Endodermal cell (in vitro differentiated cells): ENCODE measurements around the gene GOLM1. TPM values are rescaled to one million over a fixed set of nuclear protein-coding genes. Genes with fewer than 3 reads are reported as not detected.

Source experiments
- DNase-seq: peaks from one replicate; pipeline ENCODE4 v3.0.0-alpha.2; 2017
- H3K27ac ChIP-seq: 2 replicates; pipeline ENCODE4 v1.5.1; 2013; ENCODE audit warnings: mild to moderate bottlenecking, low read depth, low read length, moderate library complexity
- H3K27me3 ChIP-seq: 2 replicates; pipeline ENCODE4 v1.6.1; 2013; ENCODE audit warnings: mild to moderate bottlenecking, low read length, moderate library complexity; ENCODE audit not compliant: insufficient read depth, control insufficient read depth, poor library complexity, severe bottlenecking
- H3K36me3 ChIP-seq: 2 replicates; pipeline ENCODE4 v1.7.0; 2013; ENCODE audit warnings: mild to moderate bottlenecking, low read length, moderate library complexity; ENCODE audit not compliant: control insufficient read depth, insufficient read depth
- H3K4me1 ChIP-seq: one replicate; pipeline ENCODE4 v1.7.0; 2013; ENCODE audit warnings: low read length; ENCODE audit not compliant: control insufficient read depth, insufficient read depth
- H3K4me3 ChIP-seq: 2 replicates; pipeline ENCODE4 v1.5.1; 2013; ENCODE audit warnings: mild to moderate bottlenecking, low read length, moderate library complexity
- H3K9ac ChIP-seq: 2 replicates; pipeline ENCODE4 v1.6.1; 2013; ENCODE audit warnings: mild to moderate bottlenecking, low read length, moderate library complexity; ENCODE audit not compliant: poor library complexity, severe bottlenecking; ENCODE audit errors: extremely low read depth
- H3K9me3 ChIP-seq: 2 replicates; pipeline ENCODE4 v1.6.1; 2013; ENCODE audit warnings: mild to moderate bottlenecking, low read length, moderate library complexity; ENCODE audit not compliant: control insufficient read depth
- H3K27ac Mint-ChIP-seq: 2 replicates; pipeline ENCODE4 v1.8.0; 2020; ENCODE audit warnings: mixed read lengths
- H3K27me3 Mint-ChIP-seq: 2 replicates; pipeline ENCODE4 v1.8.0; 2021; ENCODE audit warnings: mild to moderate bottlenecking, mixed read lengths; ENCODE audit not compliant: insufficient read depth
- H3K36me3 Mint-ChIP-seq: 2 replicates; pipeline ENCODE4 v1.8.0; 2020; ENCODE audit warnings: low read depth, mixed read lengths
- H3K4me1 Mint-ChIP-seq: 2 replicates; pipeline ENCODE4 v1.8.0; 2020; ENCODE audit warnings: mixed read lengths
- H3K4me3 Mint-ChIP-seq: 2 replicates; pipeline ENCODE4 v1.8.0; 2020; ENCODE audit warnings: mild to moderate bottlenecking, moderate library complexity, mixed read lengths
- H3K9me3 Mint-ChIP-seq: 2 replicates; pipeline ENCODE4 v1.8.0; 2020; ENCODE audit warnings: mild to moderate bottlenecking, mixed read lengths
- WGBS, 2 experiments: methylation state at CpG; one replicate each; pipeline versions ENCODE4 v1.1.5 to v1.1.7; 2013; ENCODE audit warnings: missing lambda C conversion rate in 2 of 2, mixed read lengths in 1 of 2; ENCODE audit not compliant: insufficient coverage in 1 of 2, insufficient read length in 1 of 2; 5-methylcytosine and 5-hydroxymethylcytosine counted together
- total RNA-seq, 2 donors: library from RNA; stranded (reverse); fragmentation: NEBNext Ultra II Directional in 1 of 2; extraction: Animal tissue kit (Norgen Biotek cat#: 25700) in 1 of 2; gene quantifications; 2 replicates in 1 of 2; 3 replicates in 1 of 2; pipeline ENCODE4 v1.2.1, GENCODE V29; 2021
- TF ChIP-seq, protein P1 (sequence below): fragments of 200-600 bp; sonication (generic); conservative IDR thresholded peaks from 2 replicates; pipeline ENCODE4 v1.5.0; 2021; ENCODE audit warnings: antibody characterized with exemption, mild to moderate bottlenecking

The GOLM1 gene
- total RNA-seq, 2 donors from 2014 or later: 64.5 to 66.4 TPM

DNA sequence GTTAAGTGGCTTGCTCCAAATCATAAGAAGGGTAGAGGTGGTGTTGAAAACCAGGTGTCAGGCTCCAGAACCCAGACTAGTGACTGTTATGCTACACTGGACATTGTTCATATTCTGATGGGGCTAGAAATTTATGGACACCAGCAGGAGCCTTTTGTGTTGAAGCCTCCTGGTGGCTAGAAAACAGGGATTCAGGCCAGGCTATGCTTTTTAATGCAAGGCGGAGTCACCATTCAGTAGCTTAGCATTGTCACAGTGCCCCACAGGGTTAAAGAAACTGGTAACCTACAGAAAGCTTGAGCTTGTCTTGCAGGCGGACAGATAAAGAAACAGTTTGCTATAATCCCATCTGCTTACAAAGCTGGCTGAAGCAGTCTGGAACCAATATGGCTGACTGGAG, 23.0 kb upstream of the GOLM1 start:
- DNase-seq: peak; percentile 63
- Histone ChIP-seq H3K4me1 (peaks cover 9% of the 10 kb centered on the region), H3K9me3 (no peaks in the 10 kb centered on the region), H3K27me3 (peaks cover 34% of the 10 kb centered on the region), H3K4me3 (no peak overlapping the region), H3K9ac (no peak overlapping the region), H3K27ac (peak overlapping the region; percentile 78), H3K36me3 (no peaks in the 10 kb centered on the region)
- WGBS, 2 experiments: 70 to 81% methylated on average over 1 to 2 of the region's 2 CpGs
- Mint-ChIP-seq H3K4me3 (no peak overlapping the region), H3K27me3 (peaks cover 22% of the 10 kb centered on the region), H3K4me1 (peaks cover 27% of the 10 kb centered on the region), H3K27ac (no peak overlapping the region), H3K36me3 (no peaks in the 10 kb centered on the region), H3K9me3 (no peaks in the 10 kb centered on the region)
- TF ChIP-seq, protein P1, sequence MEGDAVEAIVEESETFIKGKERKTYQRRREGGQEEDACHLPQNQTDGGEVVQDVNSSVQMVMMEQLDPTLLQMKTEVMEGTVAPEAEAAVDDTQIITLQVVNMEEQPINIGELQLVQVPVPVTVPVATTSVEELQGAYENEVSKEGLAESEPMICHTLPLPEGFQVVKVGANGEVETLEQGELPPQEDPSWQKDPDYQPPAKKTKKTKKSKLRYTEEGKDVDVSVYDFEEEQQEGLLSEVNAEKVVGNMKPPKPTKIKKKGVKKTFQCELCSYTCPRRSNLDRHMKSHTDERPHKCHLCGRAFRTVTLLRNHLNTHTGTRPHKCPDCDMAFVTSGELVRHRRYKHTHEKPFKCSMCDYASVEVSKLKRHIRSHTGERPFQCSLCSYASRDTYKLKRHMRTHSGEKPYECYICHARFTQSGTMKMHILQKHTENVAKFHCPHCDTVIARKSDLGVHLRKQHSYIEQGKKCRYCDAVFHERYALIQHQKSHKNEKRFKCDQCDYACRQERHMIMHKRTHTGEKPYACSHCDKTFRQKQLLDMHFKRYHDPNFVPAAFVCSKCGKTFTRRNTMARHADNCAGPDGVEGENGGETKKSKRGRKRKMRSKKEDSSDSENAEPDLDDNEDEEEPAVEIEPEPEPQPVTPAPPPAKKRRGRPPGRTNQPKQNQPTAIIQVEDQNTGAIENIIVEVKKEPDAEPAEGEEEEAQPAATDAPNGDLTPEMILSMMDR: peak; percentile 67

DNA sequence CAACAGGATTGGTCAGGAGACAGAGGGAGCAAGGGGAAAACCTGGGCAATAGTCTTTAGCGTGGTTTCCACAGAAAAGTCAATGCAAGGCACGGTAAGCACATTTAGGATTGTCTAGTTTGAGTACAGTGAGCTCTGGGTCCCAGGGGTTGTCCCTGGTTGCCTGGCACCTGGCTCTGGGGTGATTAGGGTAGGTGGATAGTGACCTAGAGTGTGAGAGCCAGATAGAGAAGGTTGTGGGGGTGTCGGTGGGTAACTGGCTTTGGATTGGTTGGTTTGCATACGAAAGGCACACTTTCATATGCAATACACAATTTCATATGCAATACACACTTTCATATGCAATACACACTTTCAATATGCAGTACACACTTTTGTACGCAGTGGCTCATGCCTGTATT, 20.1 kb upstream of the GOLM1 start:
- H3K9me3 Mint-ChIP-seq: no peaks in the 10 kb centered on the region
- peaks cover 35% of the 10 kb centered on the region for H3K27me3 Mint-ChIP-seq
- Histone ChIP-seq H3K27ac (no peak overlapping the region), H3K9ac (no peak overlapping the region), H3K4me1 (no peaks in the 10 kb centered on the region), H3K27me3 (peaks cover 49% of the 10 kb centered on the region), H3K36me3 (no peaks in the 10 kb centered on the region), H3K9me3 (no peaks in the 10 kb centered on the region), H3K4me3 (no peak overlapping the region)
- no peak for DNase-seq
- WGBS, 2 experiments: 86% methylated on average over 1 to 5 of the region's 5 CpGs
- H3K27ac Mint-ChIP-seq: no peak overlapping the region
- no peak overlapping the region for H3K4me3 Mint-ChIP-seq
- no peaks in the 10 kb centered on the region for H3K36me3 Mint-ChIP-seq
- peaks cover 15% of the 10 kb centered on the region for H3K4me1 Mint-ChIP-seq
- TF ChIP-seq, protein P1: no peak

DNA sequence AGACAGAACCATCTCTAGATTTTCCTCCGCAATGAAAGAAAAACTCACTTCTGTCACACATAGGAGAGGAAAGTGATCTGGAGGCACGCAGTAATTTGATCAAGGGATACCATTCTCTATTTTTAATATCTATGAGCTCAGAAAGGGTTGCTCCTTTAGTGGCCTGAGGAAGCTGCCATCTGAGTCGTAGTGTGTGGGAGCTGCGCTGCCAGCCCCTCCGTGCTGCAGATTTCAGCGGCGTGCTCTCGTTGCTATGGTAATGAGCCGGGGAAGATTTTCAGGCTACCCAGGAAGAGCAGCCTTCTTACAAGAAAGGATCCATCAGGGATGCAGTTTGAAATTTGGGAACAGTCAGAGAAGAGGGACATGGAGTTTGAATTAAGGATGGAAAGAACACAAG, 17.1 kb upstream of the GOLM1 start:
- no peak overlapping the region for H3K4me3 Mint-ChIP-seq
- WGBS, 2 experiments: 64 to 84% methylated on average over 6 to 9 of the region's 9 CpGs
- no peak for DNase-seq
- H3K36me3 Mint-ChIP-seq: no peaks in the 10 kb centered on the region
- TF ChIP-seq, protein P1: no peak
- Histone ChIP-seq H3K4me3 (no peak overlapping the region), H3K4me1 (no peaks in the 10 kb centered on the region), H3K27ac (no peak overlapping the region), H3K27me3 (peaks cover 46% of the 10 kb centered on the region), H3K9ac (no peak overlapping the region), H3K36me3 (no peaks in the 10 kb centered on the region), H3K9me3 (no peaks in the 10 kb centered on the region)
- peaks cover 35% of the 10 kb centered on the region for H3K27me3 Mint-ChIP-seq
- H3K4me1 Mint-ChIP-seq: peaks cover 11% of the 10 kb centered on the region
- H3K9me3 Mint-ChIP-seq: no peaks in the 10 kb centered on the region
- no peak overlapping the region for H3K27ac Mint-ChIP-seq
